SK-N-SH treated with all-trans-retinoic acid at 6 μM for 48 hours (cell line): ENCODE measurements around the gene RPP38.

Experiments used
- SNAI2 ChIP-seq: fragments of 250-450 bp; sonication (Bioruptor Pico); IDR thresholded peaks from 2 replicates; pipeline ENCODE4 v1.5.0; 2020; ENCODE audit warnings: mild to moderate bottlenecking, moderate library complexity
- ZFP30 ChIP-seq: fragments of 450-650 bp; formaldehyde crosslinking; IDR thresholded peaks from 2 replicates; pipeline ENCODE4 v1.5.0; 2022; ENCODE audit warnings: mild to moderate bottlenecking, moderate library complexity

GRCh38 chr10:15069230-15069629 is 27.9 kb upstream of the RPP38 start:
- no peak for TF ChIP-seq SNAI2 (CRISPR knock-in tag)
- no peak for TF ChIP-seq ZFP30 (CRISPR knock-in tag)
